Measurements from ENCODE around the gene AGMAT. TPM values are rescaled to one million over a fixed set of nuclear protein-coding genes. Genes with fewer than 3 reads are reported as not detected.
A peak's percentile ranks its signal among the peaks of the same experiment; 100 is the strongest.

AGMAT gene
- total and polyA plus RNA-seq, 9 of the 15 experiments (the other 6 are each of a cell fraction or from before 2014, with no cell fraction given) = not detected

- peak; percentile 78; the same call in 1 of the 2 replicates for TF ChIP-seq POLR2AphosphoS5 (IDR thresholded peaks at IDR 0.05; ENCODE audit: control insufficient read depth, insufficient read depth, low read depth, low read length)
- no peak for TF ChIP-seq CBFA2T3 (IDR thresholded peaks at IDR 0.05)
- TF ChIP-seq DDX20 (tag; IDR thresholded peaks at IDR 0.05; ENCODE audit: low read depth) = no peak
- TF ChIP-seq ZNF589 (CRISPR knock-in tag; IDR thresholded peaks at IDR 0.05; ENCODE audit: low read depth) = peak; percentile 53; the same call in 1 of the 2 replicates
- peak in 1 of 2 experiments; percentile 92; a peak in 2 of 4 replicates for TF ChIP-seq TRIM24 (IDR thresholded peaks at IDR 0.05)
- TF ChIP-seq ZBTB26 (CRISPR knock-in tag; IDR thresholded peaks at IDR 0.05) = no peak
- TF ChIP-seq CBX8 (IDR thresholded peaks at IDR 0.05; ENCODE audit: borderline replicate concordance, extremely low read depth, low read depth, low read length, poor library complexity, severe bottlenecking) = no peak
- peak in 2 of 3 experiments; percentile 89 to 98; a peak in 4 of 6 replicates for TF ChIP-seq ZBTB11 (CRISPR knock-in tag; IDR thresholded peaks at IDR 0.05)
- TF ChIP-seq CBFA2T2 (conservative IDR thresholded peaks at IDR 0.05) = peak; percentile 97
- TF ChIP-seq ZNF57 (CRISPR knock-in tag; IDR thresholded peaks at IDR 0.05) = no peak
- peak; percentile 61; the same call in 1 of the 2 replicates for TF ChIP-seq ZBTB9 (CRISPR knock-in tag; IDR thresholded peaks at IDR 0.05)
- TF ChIP-seq ARID3A (IDR thresholded peaks at IDR 0.05; ENCODE audit: borderline replicate concordance, low read depth, low read length) = no peak
- TF ChIP-seq POLR2AphosphoS2 (IDR thresholded peaks at IDR 0.05; ENCODE audit: low read length) = no peak
- no peak for TF ChIP-seq SNRNP70 (optimal IDR thresholded peaks at IDR 0.05; ENCODE audit: low read depth, low read length)
These were observed 58.1 kb downstream of the AGMAT start, which contains the start of gene DNAJC16 (continued) for GRCh38 chr1:15526490-15527339.

Data from K562 (cell line).